GM18508 (cell line): ENCODE data around the gene UFC1.

Source experiments
- ATAC-seq: cut with Tn5 transposase; IDR thresholded peaks from one replicate; pipeline ENCODE4 v1.9.1; 2021; ENCODE audit warnings: moderate number of reproducible peaks; ENCODE audit not compliant: insufficient read depth, unreplicated experiment

Gene UFC1

GRCh38 chr1:161201836-161202712 is 48.3 kb downstream of the UFC1 start, which contains the start of gene NDUFS2:
TSS of gene NDUFS2 (plus strand) at chr1:161202367. CDS start at chr1:161202386, 19 bp downstream.
- peak; percentile 70 for ATAC-seq

DNA sequence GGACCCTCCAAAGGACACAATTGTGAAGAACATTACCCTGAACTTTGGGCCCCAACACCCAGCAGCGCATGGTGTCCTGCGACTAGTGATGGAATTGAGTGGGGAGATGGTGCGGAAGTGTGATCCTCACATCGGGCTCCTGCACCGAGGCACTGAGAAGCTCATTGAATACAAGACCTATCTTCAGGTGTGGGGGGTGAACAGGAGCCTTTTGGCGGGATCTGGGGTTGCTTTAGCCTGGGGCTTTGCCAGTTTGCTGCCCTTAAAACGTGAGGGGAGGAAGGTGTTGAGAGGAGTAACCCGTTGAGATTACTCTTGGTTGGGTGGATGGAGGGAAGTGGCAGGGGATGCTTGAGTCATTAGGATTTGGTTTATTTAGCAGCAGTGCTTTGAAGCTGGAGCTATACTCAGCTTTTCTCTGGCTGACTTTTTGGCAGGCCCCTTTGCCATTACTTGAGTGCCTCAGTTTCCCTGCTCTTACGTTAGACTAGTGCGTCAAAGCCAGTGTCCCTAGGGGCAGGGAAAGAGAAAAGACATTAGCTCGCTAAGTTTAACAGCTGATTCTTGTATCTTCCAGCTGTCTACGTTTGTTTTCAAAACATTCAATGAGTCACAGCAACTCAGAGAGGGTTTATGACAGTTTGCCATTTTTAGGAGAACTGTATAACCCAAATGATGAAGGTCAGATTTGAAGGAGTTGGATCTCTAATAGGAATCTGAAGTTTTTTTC is 52.8 kb downstream of the UFC1 start:
- no peak for ATAC-seq

DNA sequence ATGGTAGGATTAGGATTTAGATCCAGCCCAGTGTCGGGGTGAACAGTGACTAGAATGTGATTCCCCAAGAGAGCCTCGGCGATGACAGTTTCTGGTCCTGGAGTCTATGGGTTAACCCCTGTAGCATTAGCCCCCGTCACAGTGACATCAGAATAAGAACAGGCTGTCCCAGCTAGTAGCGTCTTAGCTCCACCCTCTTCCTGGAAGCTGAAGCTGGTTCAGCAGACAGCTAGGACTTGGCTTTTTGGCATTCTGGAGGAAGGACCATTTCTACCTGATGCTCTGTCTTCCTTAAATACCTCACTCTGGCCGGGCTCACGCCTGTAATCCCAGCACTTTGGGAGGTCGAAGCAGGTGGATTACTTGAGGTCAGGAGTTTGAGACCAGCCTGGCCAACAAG is 53.4 kb downstream of the UFC1 start:
- no peak for ATAC-seq
